ENCODE results near the gene CACNG1.

- TF ChIP-seq CTCF (IDR thresholded peaks at IDR 0.05; ENCODE audit: low read length) (no peak), EZH2 (optimal IDR thresholded peaks at IDR 0.05; ENCODE audit: low read depth, low read length) (no peak)
These were observed 49.3 kb upstream of the CACNG1 start for GRCh38 chr17:66994930-66995535.

Measured in MM.1S (cell line).